ENCODE measurements around the gene UNC5B.

DNA sequence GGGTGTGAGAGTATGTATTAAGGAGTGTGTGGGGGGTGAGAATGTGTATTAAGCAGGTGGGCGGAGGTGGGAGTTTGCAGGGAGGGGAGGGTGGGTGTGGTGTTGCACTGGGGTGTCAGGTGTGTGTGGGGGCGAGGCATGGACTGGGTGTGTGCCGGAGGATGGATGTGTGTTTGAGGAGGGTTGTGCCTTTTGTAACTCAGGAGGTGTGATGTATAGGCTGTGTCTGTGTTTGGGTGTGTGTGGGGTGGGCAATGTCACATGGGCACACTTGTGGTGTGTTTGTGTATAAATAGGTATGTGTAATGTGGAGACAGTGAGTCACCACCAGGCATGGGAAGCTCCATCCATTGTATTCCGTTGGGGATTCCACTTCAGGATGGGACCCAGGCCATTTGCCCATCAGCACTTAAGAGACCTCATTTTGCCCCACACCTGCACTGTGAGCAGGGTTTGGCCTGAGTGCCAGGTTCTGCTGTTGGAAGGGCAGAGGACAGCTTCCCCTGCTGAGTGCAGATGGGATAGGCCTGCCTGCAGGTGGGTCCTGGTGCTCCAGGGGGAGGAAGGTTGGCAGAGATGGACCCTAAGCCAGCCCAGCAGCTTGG, 5.8 kb downstream of the UNC5B start:
- no peak for TF ChIP-seq POLR2A (IDR thresholded peaks at IDR 0.05)
- TF ChIP-seq, protein P1, sequence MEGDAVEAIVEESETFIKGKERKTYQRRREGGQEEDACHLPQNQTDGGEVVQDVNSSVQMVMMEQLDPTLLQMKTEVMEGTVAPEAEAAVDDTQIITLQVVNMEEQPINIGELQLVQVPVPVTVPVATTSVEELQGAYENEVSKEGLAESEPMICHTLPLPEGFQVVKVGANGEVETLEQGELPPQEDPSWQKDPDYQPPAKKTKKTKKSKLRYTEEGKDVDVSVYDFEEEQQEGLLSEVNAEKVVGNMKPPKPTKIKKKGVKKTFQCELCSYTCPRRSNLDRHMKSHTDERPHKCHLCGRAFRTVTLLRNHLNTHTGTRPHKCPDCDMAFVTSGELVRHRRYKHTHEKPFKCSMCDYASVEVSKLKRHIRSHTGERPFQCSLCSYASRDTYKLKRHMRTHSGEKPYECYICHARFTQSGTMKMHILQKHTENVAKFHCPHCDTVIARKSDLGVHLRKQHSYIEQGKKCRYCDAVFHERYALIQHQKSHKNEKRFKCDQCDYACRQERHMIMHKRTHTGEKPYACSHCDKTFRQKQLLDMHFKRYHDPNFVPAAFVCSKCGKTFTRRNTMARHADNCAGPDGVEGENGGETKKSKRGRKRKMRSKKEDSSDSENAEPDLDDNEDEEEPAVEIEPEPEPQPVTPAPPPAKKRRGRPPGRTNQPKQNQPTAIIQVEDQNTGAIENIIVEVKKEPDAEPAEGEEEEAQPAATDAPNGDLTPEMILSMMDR (IDR thresholded peaks at IDR 0.05): no peak
- no peak for TF ChIP-seq EP300 (IDR thresholded peaks at IDR 0.05)

Measured in gastroesophageal sphincter (tissue), 3 donors.